GM23248 (cell line): ENCODE measurements around the gene TMEM80.

Experiments used
- EZH2 ChIP-seq: fragments of 200-600 bp; sonication (generic); IDR thresholded peaks from 2 replicates; pipeline ENCODE4 v1.6.1; 2018; ENCODE audit warnings: antibody characterized with exemption, mild to moderate bottlenecking; ENCODE audit not compliant: insufficient read depth, poor library complexity, severe bottlenecking
- EZH2phosphoT487 ChIP-seq: fragments of 200-600 bp; sonication (generic); IDR thresholded peaks from 2 replicates; pipeline ENCODE4 v1.6.1; 2018; ENCODE audit warnings: antibody characterized with exemption, moderate library complexity, mild to moderate bottlenecking, low read depth; ENCODE audit not compliant: insufficient read depth

GRCh38 chr11:679271-680207, 16.1 kb upstream of the TMEM80 start:
- TF ChIP-seq EZH2, result no peak
- no peak for TF ChIP-seq EZH2phosphoT487
